ENCODE data around the gene ITFG1.

The ITFG1 gene

GRCh38 chr16:47109361-47109760 is 351.5 kb downstream of the ITFG1 start:
- DNase-seq (ENCODE audit: low read depth): no peak
- TF ChIP-seq, protein P1, sequence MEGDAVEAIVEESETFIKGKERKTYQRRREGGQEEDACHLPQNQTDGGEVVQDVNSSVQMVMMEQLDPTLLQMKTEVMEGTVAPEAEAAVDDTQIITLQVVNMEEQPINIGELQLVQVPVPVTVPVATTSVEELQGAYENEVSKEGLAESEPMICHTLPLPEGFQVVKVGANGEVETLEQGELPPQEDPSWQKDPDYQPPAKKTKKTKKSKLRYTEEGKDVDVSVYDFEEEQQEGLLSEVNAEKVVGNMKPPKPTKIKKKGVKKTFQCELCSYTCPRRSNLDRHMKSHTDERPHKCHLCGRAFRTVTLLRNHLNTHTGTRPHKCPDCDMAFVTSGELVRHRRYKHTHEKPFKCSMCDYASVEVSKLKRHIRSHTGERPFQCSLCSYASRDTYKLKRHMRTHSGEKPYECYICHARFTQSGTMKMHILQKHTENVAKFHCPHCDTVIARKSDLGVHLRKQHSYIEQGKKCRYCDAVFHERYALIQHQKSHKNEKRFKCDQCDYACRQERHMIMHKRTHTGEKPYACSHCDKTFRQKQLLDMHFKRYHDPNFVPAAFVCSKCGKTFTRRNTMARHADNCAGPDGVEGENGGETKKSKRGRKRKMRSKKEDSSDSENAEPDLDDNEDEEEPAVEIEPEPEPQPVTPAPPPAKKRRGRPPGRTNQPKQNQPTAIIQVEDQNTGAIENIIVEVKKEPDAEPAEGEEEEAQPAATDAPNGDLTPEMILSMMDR (conservative IDR thresholded peaks at IDR 0.05; ENCODE audit: low read depth, low read length): no peak
- no peak overlapping the region for H3K4me3 ChIP-seq (ENCODE audit: low read depth, low read length)
